Astrocyte (in vitro differentiated cells and primary cell): ENCODE data around the gene ABHD12. TPM values are rescaled to one million over a fixed set of nuclear protein-coding genes. Genes with fewer than 3 reads are reported as not detected.

Experiments used
- DNase-seq: peaks from one replicate; pipeline ENCODE4 v3.0.0-alpha.2; 2010; ENCODE audit warnings: low read depth
- FAIRE-seq: peaks from 2 replicates; lab custom pipeline; 2011; peaks lifted over from hg19 to GRCh38; lab: Jason Lieb, UNC
- H2AFZ ChIP-seq: 2 replicates; pipeline ENCODE4 v1.6.0; 2012; ENCODE audit warnings: low read depth, low read length, inconsistent platforms
- H3K27ac ChIP-seq: 2 replicates; pipeline ENCODE4 v1.5.1; 2011; ENCODE audit warnings: low read depth, low read length, inconsistent platforms
- H3K27me3 ChIP-seq: 2 replicates; pipeline ENCODE4 v1.6.0; 2011; ENCODE audit warnings: low read length, inconsistent platforms; ENCODE audit not compliant: insufficient read depth
- H3K36me3 ChIP-seq: 2 replicates; pipeline ENCODE4 v1.5.1; 2011; ENCODE audit warnings: low read length, inconsistent platforms; ENCODE audit not compliant: insufficient read depth
- H3K4me1 ChIP-seq: 2 replicates; pipeline ENCODE4 v1.5.1; 2011; ENCODE audit warnings: low read length, inconsistent platforms; ENCODE audit not compliant: insufficient read depth
- H3K4me2 ChIP-seq: 2 replicates; pipeline ENCODE4 v1.6.0; 2012; ENCODE audit warnings: low read length, inconsistent platforms
- H3K4me3 ChIP-seq: 2 replicates; pipeline ENCODE4 v1.5.1; 2011; ENCODE audit warnings: low read depth, mild to moderate bottlenecking, low read length, inconsistent platforms; ENCODE audit not compliant: insufficient read depth
- H3K79me2 ChIP-seq: 2 replicates; pipeline ENCODE4 v1.6.0; 2012; ENCODE audit warnings: mild to moderate bottlenecking, low read length, inconsistent platforms; ENCODE audit not compliant: insufficient read depth
- H3K9ac ChIP-seq: 2 replicates; pipeline ENCODE4 v1.6.0; 2012; ENCODE audit warnings: mild to moderate bottlenecking, low read length, inconsistent platforms
- H3K9me3 ChIP-seq: 2 replicates; pipeline ENCODE4 v1.5.1; 2012; ENCODE audit warnings: low read depth, mild to moderate bottlenecking, low read length, inconsistent platforms; ENCODE audit not compliant: insufficient read depth
- H4K20me1 ChIP-seq: 2 replicates; pipeline ENCODE4 v1.6.0; 2012; ENCODE audit warnings: low read length, inconsistent platforms; ENCODE audit not compliant: insufficient read depth
- H3K27ac Mint-ChIP-seq: one replicate; pipeline ENCODE4 v1.8.0; 2021; ENCODE audit warnings: mild to moderate bottlenecking, mixed read lengths; ENCODE audit not compliant: unreplicated experiment
- H3K27me3 Mint-ChIP-seq: one replicate; pipeline ENCODE4 v1.8.0; 2021; ENCODE audit warnings: low read depth, mixed read lengths; ENCODE audit not compliant: unreplicated experiment
- H3K36me3 Mint-ChIP-seq: one replicate; pipeline ENCODE4 v1.8.0; 2021; ENCODE audit warnings: low read depth, mixed read lengths; ENCODE audit not compliant: unreplicated experiment
- H3K4me1 Mint-ChIP-seq: one replicate; pipeline ENCODE4 v1.8.0; 2021; ENCODE audit warnings: low read depth, mixed read lengths; ENCODE audit not compliant: unreplicated experiment
- H3K4me3 Mint-ChIP-seq: one replicate; pipeline ENCODE4 v1.8.0; 2021; ENCODE audit warnings: mild to moderate bottlenecking, moderate library complexity, mixed read lengths; ENCODE audit not compliant: unreplicated experiment
- H3K9me3 Mint-ChIP-seq: one replicate; pipeline ENCODE4 v1.8.0; 2021; ENCODE audit warnings: mild to moderate bottlenecking, mixed read lengths; ENCODE audit not compliant: unreplicated experiment
- CTCF ChIP-seq: IDR thresholded peaks from 2 replicates; pipeline ENCODE4 v1.5.1; 2011; ENCODE audit warnings: low read depth, mild to moderate bottlenecking, inconsistent platforms, low read length, moderate library complexity; ENCODE audit not compliant: insufficient read depth
- EZH2 ChIP-seq: IDR thresholded peaks from 2 replicates; pipeline ENCODE4 v1.6.1; 2012; ENCODE audit warnings: mild to moderate bottlenecking, low read length, inconsistent platforms; ENCODE audit not compliant: insufficient read depth
- total RNA-seq: library from RNA; stranded (reverse); gene quantifications from 2 replicates; pipeline ENCODE4 v1.2.1, GENCODE V29; 2021

Gene ABHD12
- total RNA-seq, 1 donor from 2014 or later: 98.1 TPM

DNA sequence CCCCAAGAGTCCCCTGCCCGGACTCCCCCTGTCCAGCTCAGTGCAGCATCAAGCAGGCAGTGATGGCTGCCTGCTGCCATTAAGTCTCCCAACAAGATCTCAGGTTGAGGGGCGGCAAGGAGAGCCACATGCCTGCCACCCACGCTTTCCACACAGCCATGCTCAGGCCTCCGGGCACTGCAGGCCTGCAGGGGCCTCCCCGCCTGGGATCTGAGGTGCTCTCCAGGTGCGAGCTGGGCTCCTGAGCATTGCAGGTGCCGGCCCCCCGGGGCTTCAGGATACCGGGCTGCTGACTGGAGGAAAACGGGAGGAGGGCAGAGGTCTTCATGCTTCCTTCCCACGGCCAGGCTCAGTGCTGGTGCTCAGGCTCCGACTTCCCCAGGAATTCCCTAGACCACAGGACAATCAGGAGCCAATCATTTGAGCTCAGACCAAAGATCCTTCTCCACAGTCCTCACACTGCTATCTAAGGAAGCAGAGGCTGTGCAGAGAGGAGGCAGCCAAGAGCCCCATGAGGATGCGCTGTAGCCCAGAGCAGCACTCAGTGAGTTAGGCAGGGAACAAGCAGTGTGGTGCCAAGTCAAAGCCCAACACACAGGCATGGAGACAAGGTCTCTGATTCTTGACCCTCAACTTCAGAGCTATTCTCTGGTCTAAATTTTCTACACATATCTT is 90.0 kb downstream of the ABHD12 start:
- DNase-seq: peak; percentile 14
- Mint-ChIP-seq H3K27me3 (no peaks in the 10 kb centered on the region), H3K36me3 (peaks cover 6% of the 10 kb centered on the region), H3K9me3 (no peaks in the 10 kb centered on the region), H3K27ac (no peak overlapping the region), H3K4me3 (no peak overlapping the region), H3K4me1 (peaks cover 22% of the 10 kb centered on the region)
- Histone ChIP-seq H3K9me3 (no peaks in the 10 kb centered on the region), H3K36me3 (peaks cover 15% of the 10 kb centered on the region), H3K4me3 (no peak overlapping the region), H3K4me2 (no peak overlapping the region), H3K9ac (no peak overlapping the region), H3K27me3 (no peaks in the 10 kb centered on the region), H3K79me2 (no peaks in the 10 kb centered on the region), H4K20me1 (peaks cover 23% of the 10 kb centered on the region), H2AFZ (no peak overlapping the region), H3K27ac (no peak overlapping the region), H3K4me1 (peaks cover 13% of the 10 kb centered on the region)
- FAIRE-seq: no peak
- TF ChIP-seq EZH2 (no peak), CTCF (no peak)

DNA sequence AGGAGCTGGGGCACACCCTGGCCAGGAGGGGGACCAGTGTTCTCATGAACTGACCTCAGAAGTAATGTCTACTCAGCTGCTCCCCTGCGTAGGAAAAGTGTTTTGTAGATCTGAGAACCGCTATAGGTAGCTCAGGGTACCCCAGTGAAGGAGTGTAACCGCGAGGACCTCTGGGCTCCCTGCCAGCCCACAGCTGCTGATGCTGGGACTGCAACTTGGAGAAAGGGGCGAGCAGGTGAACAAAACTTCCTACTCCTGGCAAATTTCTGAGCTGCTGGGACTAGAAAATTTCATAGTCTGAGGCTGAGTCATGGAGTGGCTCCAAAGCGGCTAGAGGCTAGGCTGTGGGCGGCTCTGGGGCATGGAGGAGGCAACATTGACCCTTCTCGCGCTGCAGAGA is 90.8 kb downstream of the ABHD12 start:
- Mint-ChIP-seq H3K27me3 (no peaks in the 10 kb centered on the region), H3K4me3 (no peak overlapping the region), H3K9me3 (no peaks in the 10 kb centered on the region), H3K4me1 (peaks cover 25% of the 10 kb centered on the region), H3K27ac (peak overlapping the region; percentile 89), H3K36me3 (peaks cover 7% of the 10 kb centered on the region)
- peak; percentile 47 for DNase-seq
- H3K36me3 ChIP-seq: peaks cover 15% of the 10 kb centered on the region
- H3K4me1 ChIP-seq: peaks cover 14% of the 10 kb centered on the region
- no peak overlapping the region for H2AFZ ChIP-seq
- TF ChIP-seq CTCF: no peak
- TF ChIP-seq EZH2: no peak
- H3K4me3 ChIP-seq: no peak overlapping the region
- peaks cover 26% of the 10 kb centered on the region for H4K20me1 ChIP-seq
- H3K79me2 ChIP-seq: no peaks in the 10 kb centered on the region
- no peak for FAIRE-seq
- H3K4me2 ChIP-seq: peak overlapping the region; percentile 19
- H3K27me3 ChIP-seq: no peaks in the 10 kb centered on the region
- no peak overlapping the region for H3K9ac ChIP-seq
- peak overlapping the region; percentile 29 for H3K27ac ChIP-seq
- no peaks in the 10 kb centered on the region for H3K9me3 ChIP-seq

DNA sequence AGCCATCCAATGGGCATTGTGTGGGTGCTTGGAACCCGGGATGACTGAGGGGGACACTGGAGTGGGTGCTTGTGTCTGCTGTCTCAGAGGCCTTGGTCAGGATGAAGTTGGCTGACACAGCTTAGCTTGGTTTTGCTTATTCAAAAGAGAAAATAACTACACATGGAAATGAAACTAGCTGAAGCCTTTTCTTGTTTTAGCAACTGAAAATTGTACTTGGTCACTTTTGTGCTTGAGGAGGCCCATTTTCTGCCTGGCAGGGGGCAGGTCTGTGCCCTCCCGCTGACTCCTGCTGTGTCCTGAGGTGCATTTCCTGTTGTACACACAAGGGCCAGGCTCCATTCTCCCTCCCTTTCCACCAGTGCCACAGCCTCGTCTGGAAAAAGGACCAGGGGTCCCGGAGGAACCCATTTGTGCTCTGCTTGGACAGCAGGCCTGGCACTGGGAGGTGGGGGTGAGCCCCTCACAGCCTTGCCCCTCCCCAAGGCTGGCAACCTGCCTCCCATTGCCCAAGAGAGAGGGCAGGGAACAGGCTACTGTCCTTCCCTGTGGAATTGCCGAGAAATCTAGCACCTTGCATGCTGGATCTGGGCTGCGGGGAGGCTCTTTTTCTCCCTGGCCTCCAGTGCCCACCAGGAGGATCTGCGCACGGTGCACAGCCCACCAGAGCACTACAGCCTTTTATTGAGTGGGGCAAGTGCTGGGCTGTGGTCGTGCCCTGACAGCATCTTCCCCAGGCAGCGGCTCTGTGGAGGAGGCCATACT is 93.3 kb downstream of the ABHD12 start:
- FAIRE-seq: no peak

More for the DNA sequence above, 93.3 kb downstream of the ABHD12 start:
- Mint-ChIP-seq H3K9me3 (no peaks in the 10 kb centered on the region), H3K4me1 (peaks cover 25% of the 10 kb centered on the region), H3K27ac (no peak overlapping the region), H3K4me3 (no peak overlapping the region), H3K36me3 (peaks cover 10% of the 10 kb centered on the region), H3K27me3 (no peaks in the 10 kb centered on the region)
- Histone ChIP-seq H3K9ac (no peak overlapping the region), H3K4me3 (no peak overlapping the region), H3K4me1 (peaks cover 14% of the 10 kb centered on the region), H2AFZ (no peak overlapping the region), H3K4me2 (no peak overlapping the region), H4K20me1 (peaks cover 32% of the 10 kb centered on the region), H3K79me2 (no peaks in the 10 kb centered on the region), H3K36me3 (peaks cover 15% of the 10 kb centered on the region), H3K27ac (no peak overlapping the region), H3K27me3 (no peaks in the 10 kb centered on the region), H3K9me3 (no peaks in the 10 kb centered on the region)
- no peak for DNase-seq
- no peak for TF ChIP-seq CTCF
- no peak for TF ChIP-seq EZH2
